ENCODE data around the gene IRF4.

- TF ChIP-seq CTCF (conservative IDR thresholded peaks at IDR 0.05; ENCODE audit: low read depth, low read length) (no peak), EZH2 (IDR thresholded peaks at IDR 0.05; ENCODE audit: low read length, unreplicated experiment) (no peak)
These were observed 5.5 kb downstream of the IRF4 start for GRCh38 chr6:397056-397455.
